ENCODE measurements around the gene PCYOX1L.
A peak's percentile ranks its signal among the peaks of the same experiment; 100 is the strongest.

PCYOX1L gene

GRCh38 chr5:149367972-149368645, 10.3 kb downstream of the PCYOX1L start:
- DNase-seq, result no peak

- no peak for DNase-seq
Observed at GRCh38 chr5:149370878-149371277, 13.0 kb downstream of the PCYOX1L start.

GRCh38 chr5:149371296-149371962, 13.6 kb downstream of the PCYOX1L start:
- peak in 1 of 2 donors; percentile 17 for DNase-seq

GRCh38 chr5:149372076-149372795, 14.4 kb downstream of the PCYOX1L start:
- no peak for DNase-seq

GRCh38 chr5:149372932-149373331, 15.1 kb downstream of the PCYOX1L start:
- DNase-seq, result no peak

GRCh38 chr5:149374303-149374702, 16.5 kb downstream of the PCYOX1L start:
- DNase-seq, result no peak

- DNase-seq, result no peak
Observed at GRCh38 chr5:149374801-149375200, 17.0 kb downstream of the PCYOX1L start.

GRCh38 chr5:149375434-149375833, 17.6 kb downstream of the PCYOX1L start:
- DNase-seq, result no peak

GRCh38 chr5:149376104-149376503, 18.3 kb downstream of the PCYOX1L start:
- DNase-seq, result no peak

- no peak for DNase-seq
Observed at GRCh38 chr5:149376711-149377447, 19.0 kb downstream of the PCYOX1L start.

GRCh38 chr5:149378241-149378820, 20.5 kb downstream of the PCYOX1L start:
- DNase-seq, result no peak

- DNase-seq, result no peak
Observed at GRCh38 chr5:149379177-149379761, 21.4 kb downstream of the PCYOX1L start, which contains the start of gene IL17B. TSS of gene IL17B (minus strand) at chr5:149379292. CDS start at chr5:149379225, 67 bp downstream.

- DNase-seq, result no peak
Observed at GRCh38 chr5:149379818-149380374, 22.1 kb downstream of the PCYOX1L start.

GRCh38 chr5:149380466-149381121, 22.7 kb downstream of the PCYOX1L start:
- DNase-seq, result no peak

- DNase-seq, result no peak
Observed at GRCh38 chr5:149381261-149381985, 23.6 kb downstream of the PCYOX1L start.

- DNase-seq, result peak in 1 of 2 donors; percentile 21
Observed at GRCh38 chr5:149381986-149382338, 24.1 kb downstream of the PCYOX1L start.

- DNase-seq, result no peak
Observed at GRCh38 chr5:149382517-149383220, 24.8 kb downstream of the PCYOX1L start.

- no peak for DNase-seq
Observed at GRCh38 chr5:149383399-149383798, 25.6 kb downstream of the PCYOX1L start.

- DNase-seq, result no peak
Observed at GRCh38 chr5:149386166-149386565, 28.3 kb downstream of the PCYOX1L start.

GRCh38 chr5:149387081-149387631, 29.3 kb downstream of the PCYOX1L start:
- DNase-seq, result no peak

All from hippocampal formation (tissue), 2 donors.